HCT116 (cell line): ENCODE measurements around the gene CELF4.

Experiments
- EZH2 ChIP-seq: fragments of 200-600 bp; sonication (generic); IDR thresholded peaks from 2 replicates; pipeline ENCODE4 v1.6.1; 2017; ENCODE audit warnings: antibody characterized with exemption, mixed run types
- POLR2A ChIP-seq: IDR thresholded peaks from 2 replicates; pipeline ENCODE4 v1.7.0; 2011; ENCODE audit warnings: borderline replicate concordance; ENCODE audit not compliant: insufficient read depth, insufficient read length; ENCODE audit errors: extremely low read depth
- POLR2AphosphoS5 ChIP-seq: IDR thresholded peaks from 2 replicates; pipeline ENCODE4 v1.6.1; 2011; ENCODE audit warnings: mild to moderate bottlenecking, low read depth, low read length, moderate library complexity
- TF ChIP-seq, protein P1 (sequence below): IDR thresholded peaks from 2 replicates; pipeline ENCODE4 v1.6.1; 2012; ENCODE audit warnings: low read depth
- TF ChIP-seq, protein P2 (sequence below), 3 experiments: fragments of 200-600 bp in 1 of 3; sonication (generic) in 1 of 3; IDR thresholded peaks in 2 of 3; conservative IDR thresholded peaks in 1 of 3; 2 replicates each; pipeline ENCODE4 v1.5.1; 2012 to 2017; ENCODE audit warnings: low read depth in 2 of 3, low read length in 2 of 3, antibody characterized with exemption in 1 of 3, borderline replicate concordance in 1 of 3, control low read depth in 1 of 3, mild to moderate bottlenecking in 1 of 3, mixed read lengths in 1 of 3, mixed run types in 1 of 3, moderate library complexity in 1 of 3; ENCODE audit not compliant: insufficient read depth in 1 of 3

- TF ChIP-seq EZH2 (no peak), POLR2AphosphoS5 (no peak), POLR2A (no peak)
- TF ChIP-seq, protein P1, sequence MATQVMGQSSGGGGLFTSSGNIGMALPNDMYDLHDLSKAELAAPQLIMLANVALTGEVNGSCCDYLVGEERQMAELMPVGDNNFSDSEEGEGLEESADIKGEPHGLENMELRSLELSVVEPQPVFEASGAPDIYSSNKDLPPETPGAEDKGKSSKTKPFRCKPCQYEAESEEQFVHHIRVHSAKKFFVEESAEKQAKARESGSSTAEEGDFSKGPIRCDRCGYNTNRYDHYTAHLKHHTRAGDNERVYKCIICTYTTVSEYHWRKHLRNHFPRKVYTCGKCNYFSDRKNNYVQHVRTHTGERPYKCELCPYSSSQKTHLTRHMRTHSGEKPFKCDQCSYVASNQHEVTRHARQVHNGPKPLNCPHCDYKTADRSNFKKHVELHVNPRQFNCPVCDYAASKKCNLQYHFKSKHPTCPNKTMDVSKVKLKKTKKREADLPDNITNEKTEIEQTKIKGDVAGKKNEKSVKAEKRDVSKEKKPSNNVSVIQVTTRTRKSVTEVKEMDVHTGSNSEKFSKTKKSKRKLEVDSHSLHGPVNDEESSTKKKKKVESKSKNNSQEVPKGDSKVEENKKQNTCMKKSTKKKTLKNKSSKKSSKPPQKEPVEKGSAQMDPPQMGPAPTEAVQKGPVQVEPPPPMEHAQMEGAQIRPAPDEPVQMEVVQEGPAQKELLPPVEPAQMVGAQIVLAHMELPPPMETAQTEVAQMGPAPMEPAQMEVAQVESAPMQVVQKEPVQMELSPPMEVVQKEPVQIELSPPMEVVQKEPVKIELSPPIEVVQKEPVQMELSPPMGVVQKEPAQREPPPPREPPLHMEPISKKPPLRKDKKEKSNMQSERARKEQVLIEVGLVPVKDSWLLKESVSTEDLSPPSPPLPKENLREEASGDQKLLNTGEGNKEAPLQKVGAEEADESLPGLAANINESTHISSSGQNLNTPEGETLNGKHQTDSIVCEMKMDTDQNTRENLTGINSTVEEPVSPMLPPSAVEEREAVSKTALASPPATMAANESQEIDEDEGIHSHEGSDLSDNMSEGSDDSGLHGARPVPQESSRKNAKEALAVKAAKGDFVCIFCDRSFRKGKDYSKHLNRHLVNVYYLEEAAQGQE = no peak
- TF ChIP-seq, protein P2, sequence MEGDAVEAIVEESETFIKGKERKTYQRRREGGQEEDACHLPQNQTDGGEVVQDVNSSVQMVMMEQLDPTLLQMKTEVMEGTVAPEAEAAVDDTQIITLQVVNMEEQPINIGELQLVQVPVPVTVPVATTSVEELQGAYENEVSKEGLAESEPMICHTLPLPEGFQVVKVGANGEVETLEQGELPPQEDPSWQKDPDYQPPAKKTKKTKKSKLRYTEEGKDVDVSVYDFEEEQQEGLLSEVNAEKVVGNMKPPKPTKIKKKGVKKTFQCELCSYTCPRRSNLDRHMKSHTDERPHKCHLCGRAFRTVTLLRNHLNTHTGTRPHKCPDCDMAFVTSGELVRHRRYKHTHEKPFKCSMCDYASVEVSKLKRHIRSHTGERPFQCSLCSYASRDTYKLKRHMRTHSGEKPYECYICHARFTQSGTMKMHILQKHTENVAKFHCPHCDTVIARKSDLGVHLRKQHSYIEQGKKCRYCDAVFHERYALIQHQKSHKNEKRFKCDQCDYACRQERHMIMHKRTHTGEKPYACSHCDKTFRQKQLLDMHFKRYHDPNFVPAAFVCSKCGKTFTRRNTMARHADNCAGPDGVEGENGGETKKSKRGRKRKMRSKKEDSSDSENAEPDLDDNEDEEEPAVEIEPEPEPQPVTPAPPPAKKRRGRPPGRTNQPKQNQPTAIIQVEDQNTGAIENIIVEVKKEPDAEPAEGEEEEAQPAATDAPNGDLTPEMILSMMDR (IDR thresholded peaks at IDR 0.05 in 2 of 3, conservative IDR thresholded peaks at IDR 0.05 in 1 of 3; ENCODE audit: borderline replicate concordance in 1 of 3, insufficient read depth in 1 of 3, low read depth in 2 of 3, low read length in 2 of 3) = peak; percentile 13 to 89 (median 88); a peak in 5 of 6 replicates
Observed at GRCh38 chr18:37294951-37295350, 270.6 kb downstream of the CELF4 start.
